GM12891 (cell line): ENCODE data around the gene FAHD1.

ENCODE experiments used
- DNase-seq: peaks from one replicate; pipeline ENCODE4 v3.0.0; 2011; ENCODE audit warnings: low spot score; ENCODE audit not compliant: insufficient read length
- FAIRE-seq: peaks from 2 replicates; lab custom pipeline; 2011; peaks lifted over from hg19 to GRCh38; lab: Jason Lieb, UNC
- PAX5 ChIP-seq: IDR thresholded peaks from 2 replicates; pipeline ENCODE4 v1.6.1; 2011; ENCODE audit warnings: low read length, moderate library complexity, mild to moderate bottlenecking; ENCODE audit not compliant: insufficient read depth, severe bottlenecking
- POLR2A ChIP-seq: IDR thresholded peaks from 2 replicates; pipeline ENCODE4 v1.6.1; 2011; ENCODE audit warnings: low read depth, low read length, control low read depth
- POLR2AphosphoS5 ChIP-seq: IDR thresholded peaks from 2 replicates; pipeline ENCODE4 v1.6.1; 2011; ENCODE audit warnings: low read depth, low read length, control low read depth
- POU2F2 ChIP-seq: IDR thresholded peaks from 2 replicates; pipeline ENCODE4 v1.6.1; 2011; ENCODE audit warnings: low read depth, mild to moderate bottlenecking, control low read depth, low read length, moderate library complexity
- SPI1 ChIP-seq: IDR thresholded peaks from 2 replicates; pipeline ENCODE4 v1.6.1; 2011; ENCODE audit warnings: low read depth, low read length, control low read depth
- TAF1 ChIP-seq: IDR thresholded peaks from 2 replicates; pipeline ENCODE4 v1.6.1; 2011; ENCODE audit warnings: low read depth, low read length, control low read depth

Gene FAHD1

DNA sequence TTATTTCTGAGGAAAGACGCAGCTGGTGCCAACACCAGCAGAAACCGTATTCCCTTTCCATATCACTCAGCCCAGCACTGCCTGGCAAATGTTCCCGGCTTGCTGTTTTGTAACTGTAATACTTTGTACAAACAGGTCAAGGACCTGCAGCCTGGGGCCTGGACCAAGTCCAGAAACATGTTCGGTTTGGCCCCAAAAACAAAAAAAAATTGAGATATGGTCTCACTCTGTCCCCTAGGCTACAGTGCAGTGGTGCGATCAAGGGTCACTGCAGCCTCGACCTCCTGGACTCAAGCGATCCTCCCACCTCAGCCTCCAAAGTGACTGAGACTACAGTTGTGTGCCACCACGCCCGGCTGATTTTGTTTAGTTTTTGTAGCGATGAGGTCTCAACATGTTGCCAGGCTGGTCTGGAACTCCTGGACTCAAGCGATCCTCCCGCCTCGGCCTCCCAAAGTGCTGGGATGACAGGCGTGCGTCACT lies 1.6 kb upstream of the FAHD1 start:
- no peak for TF ChIP-seq POU2F2
- no peak for TF ChIP-seq TAF1
- no peak for TF ChIP-seq SPI1
- no peak for TF ChIP-seq PAX5
- FAIRE-seq (no peak), DNase-seq (no peak)

DNA sequence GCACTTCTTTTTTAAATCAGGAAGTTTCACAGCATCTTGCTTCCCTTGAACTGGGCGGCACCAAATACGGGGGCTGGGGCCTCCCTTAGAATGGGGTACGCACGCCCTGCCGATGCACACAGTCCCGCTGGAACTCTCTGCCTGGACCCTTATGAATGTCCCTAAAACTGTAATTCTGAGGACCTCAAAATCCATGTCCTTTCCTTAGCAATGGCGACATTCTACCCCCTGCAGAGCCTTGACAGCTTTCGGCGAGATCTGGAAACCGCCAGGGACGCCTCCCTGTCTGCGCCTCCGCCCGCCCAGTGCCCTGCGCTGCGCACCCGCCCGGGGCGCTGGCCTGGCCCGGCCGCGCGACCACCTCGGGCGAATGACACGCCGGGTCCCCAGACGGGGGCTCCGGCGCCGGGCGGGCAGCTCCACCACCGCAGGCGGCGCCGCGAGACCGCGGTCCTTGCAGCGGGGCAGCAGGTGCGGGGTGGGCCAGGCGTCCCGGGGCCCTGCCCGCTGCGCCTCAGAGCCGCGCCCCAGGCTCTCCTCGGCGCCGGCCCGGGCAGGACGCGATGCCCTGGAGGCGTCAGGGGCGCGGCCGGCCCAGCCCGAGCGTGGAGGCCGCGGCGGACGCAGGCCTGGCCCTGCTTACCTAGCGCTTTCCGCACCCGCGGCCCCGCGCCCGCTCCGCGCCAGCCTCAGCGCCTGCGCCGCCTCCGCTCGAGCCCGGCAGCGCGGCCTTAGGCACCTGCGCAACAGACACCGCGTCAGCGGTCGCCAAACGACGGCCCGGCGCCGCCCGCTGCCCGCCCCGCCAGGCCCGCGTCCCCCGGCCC lies 929 bp upstream of the FAHD1 start:
- DNase-seq = peak; percentile 81
- peak; percentile 41 for FAIRE-seq
- TF ChIP-seq PAX5 (no peak), POLR2A (no peak), POLR2AphosphoS5 (no peak), SPI1 (no peak), TAF1 (no peak), POU2F2 (no peak)

DNA sequence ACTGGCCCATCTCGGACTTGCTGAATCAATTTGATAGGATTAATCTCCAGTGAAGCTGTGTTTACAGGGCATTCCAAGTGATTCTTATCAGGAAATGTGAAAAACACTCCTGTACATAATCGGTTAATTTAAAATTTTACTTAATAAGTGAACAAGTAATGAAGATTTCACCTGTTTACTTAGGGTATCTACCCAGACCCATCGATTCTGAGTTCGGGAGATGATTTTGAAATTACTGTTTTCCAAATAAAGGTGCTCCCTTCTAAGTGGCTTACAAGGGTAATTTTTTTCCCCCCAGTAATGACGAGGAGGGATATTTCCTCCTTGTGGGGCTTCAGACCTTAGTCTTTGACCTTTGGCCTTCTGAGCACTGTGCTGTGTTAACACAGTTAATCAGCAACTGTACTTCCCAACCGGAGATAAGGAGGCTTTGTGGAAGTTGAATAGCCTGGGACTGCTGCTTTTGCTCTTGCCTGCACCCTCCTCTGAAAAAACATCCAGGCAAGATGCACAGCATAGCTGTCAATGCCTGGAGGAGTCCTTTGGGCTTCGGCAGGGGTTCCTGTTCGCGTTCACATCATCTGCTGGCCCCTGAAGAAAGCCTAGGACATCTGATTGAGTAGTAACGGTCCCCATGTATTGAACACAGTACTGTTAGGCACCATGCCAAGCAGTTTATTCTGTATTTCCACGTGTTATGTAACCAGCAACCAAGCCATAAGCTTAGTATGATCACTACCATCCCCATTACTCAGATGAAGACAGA lies 1.8 kb downstream of the FAHD1 start:
- no peak for TF ChIP-seq POLR2A
- no peak for TF ChIP-seq POLR2AphosphoS5
- no peak for TF ChIP-seq POU2F2
- no peak for TF ChIP-seq TAF1
- no peak for TF ChIP-seq SPI1
- TF ChIP-seq PAX5 = no peak
- FAIRE-seq (no peak), DNase-seq (no peak)

DNA sequence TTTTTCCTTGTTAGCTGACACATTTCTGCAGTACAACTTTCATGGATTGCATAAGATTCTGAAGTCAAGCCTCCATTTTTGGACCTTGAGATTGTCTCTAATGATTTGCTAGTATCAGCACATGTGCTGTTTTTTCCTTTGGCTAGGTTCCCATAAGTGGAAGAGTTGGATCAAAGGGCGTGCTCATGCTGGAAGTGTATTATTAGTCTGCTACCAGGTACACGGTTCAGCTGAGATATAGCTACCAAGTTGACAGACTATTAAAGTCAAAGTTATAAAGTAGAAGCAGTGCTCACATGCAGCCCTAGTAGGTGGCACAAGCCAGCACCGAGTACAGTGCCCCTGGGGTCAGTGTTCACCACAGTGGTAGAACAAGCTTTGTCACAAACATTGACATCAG lies 3.2 kb downstream of the FAHD1 start:
- no peak for TF ChIP-seq POU2F2
- TF ChIP-seq SPI1 = no peak
- no peak for TF ChIP-seq TAF1
- TF ChIP-seq POLR2A = no peak
- no peak for TF ChIP-seq POLR2AphosphoS5
- no peak for TF ChIP-seq PAX5
- FAIRE-seq (no peak), DNase-seq (no peak)

DNA sequence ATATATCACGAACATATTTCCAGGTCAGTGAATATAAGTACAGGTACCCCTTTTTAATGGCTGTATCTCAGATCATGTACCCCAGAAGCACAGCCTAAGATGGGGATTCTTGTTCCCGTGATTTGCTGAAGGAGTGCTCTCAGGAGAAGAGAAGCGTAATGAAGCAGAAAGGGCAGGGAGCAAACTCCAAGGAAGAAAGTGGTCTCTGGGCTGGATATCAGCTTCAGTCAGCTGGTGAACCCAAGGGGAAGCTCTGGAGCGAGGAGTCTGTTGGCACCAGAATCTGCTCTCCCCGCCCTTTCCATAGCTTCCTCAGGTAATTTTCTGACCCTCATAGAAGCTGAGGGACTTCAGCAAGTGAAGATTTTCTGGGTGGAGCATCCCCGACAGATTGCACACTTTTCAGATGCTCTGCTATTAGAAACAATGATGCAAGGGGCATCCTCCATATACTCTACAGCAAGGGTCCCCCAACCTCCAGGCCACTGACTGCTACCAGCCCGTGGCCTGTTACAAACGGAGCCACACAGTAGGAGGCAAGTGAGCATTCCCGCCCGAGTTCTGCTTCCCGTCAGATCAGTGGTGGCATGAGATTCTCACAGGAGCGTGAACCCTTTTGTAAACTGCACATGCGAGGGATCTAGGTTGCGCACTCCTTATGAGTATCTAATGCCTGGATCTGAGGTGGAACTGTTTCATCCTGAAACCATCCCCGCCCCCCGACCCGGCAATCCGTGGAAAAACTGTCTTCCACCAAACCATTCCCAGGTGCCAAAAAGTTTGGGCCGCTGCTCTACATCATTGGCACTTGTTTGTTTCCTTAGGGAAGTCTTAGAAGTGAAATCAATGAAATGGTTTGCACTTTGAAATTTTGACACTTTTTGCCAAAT lies 4.4 kb downstream of the FAHD1 start:
- TF ChIP-seq TAF1 = no peak
- TF ChIP-seq PAX5 = no peak
- no peak for TF ChIP-seq POU2F2
- TF ChIP-seq SPI1 = no peak
- no peak for TF ChIP-seq POLR2AphosphoS5
- no peak for TF ChIP-seq POLR2A
- DNase-seq (no peak), FAIRE-seq (no peak)

DNA sequence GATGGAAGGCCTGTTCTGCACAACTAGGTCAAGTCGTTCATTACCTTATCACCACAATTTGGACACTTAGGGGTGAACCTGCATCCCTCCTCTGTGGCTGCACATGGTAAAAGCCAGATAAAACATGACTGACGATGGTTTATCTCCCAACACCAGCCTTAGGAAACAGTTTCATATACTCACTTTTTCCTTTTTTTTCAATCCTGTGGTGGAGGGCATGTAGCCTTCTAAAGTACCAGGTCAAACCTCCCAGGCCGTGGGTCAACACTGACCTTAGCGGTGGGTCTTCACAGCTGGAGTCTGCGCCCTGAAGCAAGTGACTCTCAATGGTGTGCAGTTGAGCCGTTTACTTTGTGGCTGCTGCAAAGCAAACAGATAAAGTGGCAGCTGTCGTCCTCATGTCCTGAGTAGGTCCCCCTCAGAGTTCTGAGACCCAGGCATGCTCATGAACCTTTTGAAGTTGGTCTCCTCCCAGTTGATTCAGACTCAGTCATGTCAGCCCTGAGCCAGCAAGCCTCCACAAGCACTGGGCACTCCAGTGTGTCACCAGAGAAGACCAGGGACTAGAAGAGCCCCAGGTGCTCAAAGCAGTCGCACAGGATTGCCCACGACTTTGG lies 5.9 kb downstream of the FAHD1 start:
- TF ChIP-seq PAX5 (no peak), POLR2A (no peak), SPI1 (no peak), POLR2AphosphoS5 (no peak), POU2F2 (no peak), TAF1 (no peak)
- no peak for DNase-seq
- no peak for FAIRE-seq

DNA sequence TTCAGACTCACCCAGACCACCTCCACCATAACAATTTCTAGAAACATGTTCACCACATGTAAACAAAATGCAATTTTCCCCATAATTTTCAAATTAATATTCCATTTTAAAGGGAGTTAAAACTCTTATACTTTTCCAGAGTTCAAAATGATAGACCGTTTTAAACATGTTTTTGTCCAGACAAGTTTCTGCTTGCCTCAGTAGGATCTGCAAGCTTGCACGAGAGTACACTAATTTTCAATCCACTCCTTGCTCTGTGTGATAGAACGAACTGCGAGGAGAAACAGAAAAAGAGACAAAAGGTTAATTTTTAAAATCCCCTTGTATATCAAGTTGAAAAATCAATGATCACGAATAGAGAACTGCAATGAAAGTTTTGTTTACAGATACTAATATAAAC lies 7.1 kb downstream of the FAHD1 start:
- no peak for DNase-seq
- no peak for FAIRE-seq
- TF ChIP-seq POU2F2 = no peak
- no peak for TF ChIP-seq POLR2AphosphoS5
- TF ChIP-seq SPI1 = no peak
- TF ChIP-seq PAX5 = no peak
- TF ChIP-seq POLR2A = no peak

DNA sequence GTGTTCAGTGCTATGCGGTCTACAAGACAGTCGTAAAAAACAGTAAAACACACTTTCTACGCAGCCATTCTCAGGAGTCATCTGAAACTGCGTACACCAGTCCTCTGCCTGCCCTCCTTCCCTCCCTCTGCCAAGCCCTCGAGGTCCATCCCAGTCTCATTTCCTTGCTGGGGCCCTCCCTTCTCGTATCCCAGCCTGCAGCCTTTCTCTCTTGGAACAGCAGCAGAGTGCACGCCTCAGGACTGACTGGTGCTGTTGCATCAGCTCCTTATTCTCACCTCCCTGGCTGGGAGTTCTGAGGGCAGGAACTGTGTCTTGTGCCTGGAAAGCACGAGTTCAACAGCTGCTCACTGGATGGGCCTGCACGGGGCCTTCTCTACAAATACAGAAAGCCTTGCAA lies 12.5 kb downstream of the FAHD1 start:
- no peak for TF ChIP-seq PAX5
- no peak for TF ChIP-seq TAF1
- no peak for TF ChIP-seq POLR2A
- no peak for TF ChIP-seq POU2F2
- TF ChIP-seq SPI1 = no peak
- TF ChIP-seq POLR2AphosphoS5 = no peak
- FAIRE-seq (no peak), DNase-seq (no peak)
